Memory B cell (primary cell): ENCODE results near the gene SETD2.
"Not testable (repeated sequence)": the region's sequence is repeated elsewhere in the genome, so short reads cannot be mapped to it uniquely, and the experiment has no call there.

Experiments used
- ATAC-seq: fragments of 150-1000 bp; cut with Tn5 transposase; 2 replicates; pipeline ENCODE4 v1.10.0; 2021; ENCODE audit warnings: low read depth, mild to moderate bottlenecking, moderate library complexity
- DNase-seq, 2 donors: peaks; one replicate each; pipeline ENCODE4 v3.0.0; 2022; ENCODE audit warnings: low spot score in 2 of 2
- H3K27ac Mint-ChIP-seq: one replicate; pipeline ENCODE4 v1.8.0; 2022; ENCODE audit warnings: mild to moderate bottlenecking, moderate library complexity, mixed read lengths
- H3K27me3 Mint-ChIP-seq: one replicate; pipeline ENCODE4 v1.8.0; 2022; ENCODE audit warnings: mixed read lengths
- H3K36me3 Mint-ChIP-seq: one replicate; pipeline ENCODE4 v1.8.0; 2022; ENCODE audit warnings: mild to moderate bottlenecking, mixed read lengths
- H3K4me1 Mint-ChIP-seq: one replicate; pipeline ENCODE4 v1.8.0; 2022; ENCODE audit warnings: mixed read lengths
- H3K4me3 Mint-ChIP-seq: one replicate; pipeline ENCODE4 v1.8.0; 2022; ENCODE audit warnings: mild to moderate bottlenecking, moderate library complexity, mixed read lengths
- H3K9me3 Mint-ChIP-seq: one replicate; pipeline ENCODE4 v1.8.0; 2022; ENCODE audit warnings: mixed read lengths

Gene SETD2

DNA sequence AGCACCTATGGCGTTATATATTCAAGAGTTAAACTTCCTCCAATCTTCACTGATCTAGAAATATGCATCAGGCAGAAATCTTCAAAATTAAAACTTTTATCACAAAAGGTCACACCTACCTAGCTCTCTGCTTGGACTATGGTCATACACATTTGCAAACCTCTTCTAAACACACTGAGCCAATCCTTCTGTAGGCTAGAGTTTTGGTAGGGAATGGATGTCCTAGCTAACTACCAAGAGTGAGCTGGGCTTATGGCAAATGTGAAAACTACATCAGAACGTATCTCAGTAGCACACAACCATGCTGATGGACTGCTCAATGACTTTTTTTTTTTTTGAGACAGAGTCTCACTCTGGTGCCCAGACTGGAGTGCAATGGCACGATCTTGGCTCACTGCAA, 29.6 kb downstream of the SETD2 start:
- H3K4me1 Mint-ChIP-seq: peaks cover 41% of the 10 kb centered on the region
- H3K36me3 Mint-ChIP-seq: peaks cover 3% of the 10 kb centered on the region
- ATAC-seq: no peak
- H3K27me3 Mint-ChIP-seq: no peaks in the 10 kb centered on the region
- peaks cover 2% of the 10 kb centered on the region for H3K9me3 Mint-ChIP-seq
- H3K27ac Mint-ChIP-seq: no peak overlapping the region
- no peak for DNase-seq
- no peak overlapping the region for H3K4me3 Mint-ChIP-seq

- H3K27me3 Mint-ChIP-seq: no peaks in the 10 kb centered on the region
- no peak for ATAC-seq
- H3K9me3 Mint-ChIP-seq: no peaks in the 10 kb centered on the region
- peaks cover 2% of the 10 kb centered on the region for H3K36me3 Mint-ChIP-seq
- H3K4me3 Mint-ChIP-seq: no peak overlapping the region
- H3K4me1 Mint-ChIP-seq: peaks cover 36% of the 10 kb centered on the region
- H3K27ac Mint-ChIP-seq: peak overlapping the region; percentile 37
- DNase-seq: no peak
Measured at GRCh38 chr3:47133641-47134040, 30.3 kb downstream of the SETD2 start.

- ATAC-seq (no peak), DNase-seq (no peak)
- no peaks in the 10 kb centered on the region for H3K27me3 Mint-ChIP-seq
- H3K4me1 Mint-ChIP-seq: peaks cover 32% of the 10 kb centered on the region
- peak overlapping the region; percentile 3 for H3K27ac Mint-ChIP-seq
- peaks cover 3% of the 10 kb centered on the region for H3K36me3 Mint-ChIP-seq
- no peak overlapping the region for H3K4me3 Mint-ChIP-seq
- H3K9me3 Mint-ChIP-seq: no peaks in the 10 kb centered on the region
Measured at GRCh38 chr3:47130557-47130956, 33.4 kb downstream of the SETD2 start.

DNA sequence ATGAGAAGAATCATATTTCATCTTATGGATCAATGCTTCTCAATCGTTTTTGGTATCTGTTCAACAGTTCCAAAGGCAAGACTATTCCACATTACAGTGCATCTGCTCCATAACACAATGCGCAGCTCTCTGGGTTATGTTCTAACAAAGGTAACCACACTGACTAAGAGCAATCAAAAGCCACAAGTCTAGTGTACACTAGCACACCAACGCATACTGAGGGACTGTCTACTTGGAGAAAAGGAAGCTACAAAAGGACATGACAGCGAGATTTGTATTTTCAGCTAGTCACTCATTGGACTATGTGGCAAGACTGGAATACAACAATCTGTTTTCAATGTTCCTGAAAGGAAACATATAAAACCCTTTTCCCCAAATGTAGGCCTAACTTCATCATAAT, 35.8 kb downstream of the SETD2 start:
- no peaks in the 10 kb centered on the region for H3K9me3 Mint-ChIP-seq
- no peak overlapping the region for H3K4me3 Mint-ChIP-seq
- H3K36me3 Mint-ChIP-seq: peaks cover 12% of the 10 kb centered on the region
- peak overlapping the region; percentile 65 for H3K27ac Mint-ChIP-seq
- no peak for DNase-seq
- H3K4me1 Mint-ChIP-seq: peaks cover 20% of the 10 kb centered on the region
- no peak for ATAC-seq
- H3K27me3 Mint-ChIP-seq: no peaks in the 10 kb centered on the region

- H3K4me3 Mint-ChIP-seq: no peak overlapping the region
- peaks cover 1% of the 10 kb centered on the region for H3K9me3 Mint-ChIP-seq
- ATAC-seq: no peak
- H3K27me3 Mint-ChIP-seq: no peaks in the 10 kb centered on the region
- H3K36me3 Mint-ChIP-seq: peaks cover 36% of the 10 kb centered on the region
- no peak overlapping the region for H3K27ac Mint-ChIP-seq
- DNase-seq: no peak
- H3K4me1 Mint-ChIP-seq: peaks cover 9% of the 10 kb centered on the region
Measured at GRCh38 chr3:47123857-47124256, 40.1 kb downstream of the SETD2 start.

DNA sequence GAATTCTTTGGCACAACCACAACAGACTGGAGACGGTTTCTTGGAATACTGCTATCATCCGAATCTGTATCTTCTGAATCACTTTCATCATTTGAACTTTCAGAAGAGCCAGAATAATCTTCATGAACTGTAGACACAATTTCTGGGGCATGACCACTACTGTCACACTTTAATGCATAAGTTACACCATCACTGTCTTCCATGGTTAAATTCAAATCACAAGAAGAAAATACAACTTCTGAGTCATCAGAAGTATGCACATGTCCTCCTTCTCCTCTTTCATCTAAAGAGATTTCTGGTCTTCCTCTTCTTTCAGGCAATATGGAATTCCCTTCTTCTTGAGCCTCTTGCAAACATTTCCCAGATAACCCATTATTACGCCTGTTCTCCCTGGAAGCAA, 42.5 kb downstream of the SETD2 start:
- DNase-seq: no peak
- Mint-ChIP-seq H3K4me3 (no peak overlapping the region), H3K27me3 (no peaks in the 10 kb centered on the region), H3K27ac (peak overlapping the region; percentile 15), H3K4me1 (peaks cover 9% of the 10 kb centered on the region), H3K9me3 (peaks cover 1% of the 10 kb centered on the region), H3K36me3 (peaks cover 40% of the 10 kb centered on the region)
- no peak for ATAC-seq

DNA sequence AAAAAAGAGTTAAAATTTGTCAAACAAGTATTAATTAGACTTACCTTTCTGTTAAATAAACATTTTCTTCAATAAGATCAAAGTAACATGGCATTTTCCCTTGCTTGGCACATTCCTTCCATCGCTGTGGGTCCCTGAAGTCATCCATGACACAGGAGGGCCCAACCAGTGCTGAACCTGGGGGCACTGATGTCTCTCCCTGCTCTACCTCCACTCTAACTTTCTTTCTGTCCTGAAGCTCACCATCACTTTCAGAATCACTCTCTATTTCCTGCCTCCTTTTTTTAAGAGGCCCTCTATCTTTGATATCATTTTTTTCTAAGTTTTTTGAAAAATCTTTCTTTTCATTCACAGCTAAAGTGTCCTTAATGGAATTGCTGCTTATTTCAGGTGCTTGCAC, 43.8 kb downstream of the SETD2 start:
- H3K36me3 Mint-ChIP-seq: peaks cover 38% of the 10 kb centered on the region
- H3K4me1 Mint-ChIP-seq: peaks cover 9% of the 10 kb centered on the region
- peaks cover 1% of the 10 kb centered on the region for H3K9me3 Mint-ChIP-seq
- no peaks in the 10 kb centered on the region for H3K27me3 Mint-ChIP-seq
- DNase-seq: no peak
- no peak overlapping the region for H3K27ac Mint-ChIP-seq
- no peak for ATAC-seq
- no peak overlapping the region for H3K4me3 Mint-ChIP-seq

DNA sequence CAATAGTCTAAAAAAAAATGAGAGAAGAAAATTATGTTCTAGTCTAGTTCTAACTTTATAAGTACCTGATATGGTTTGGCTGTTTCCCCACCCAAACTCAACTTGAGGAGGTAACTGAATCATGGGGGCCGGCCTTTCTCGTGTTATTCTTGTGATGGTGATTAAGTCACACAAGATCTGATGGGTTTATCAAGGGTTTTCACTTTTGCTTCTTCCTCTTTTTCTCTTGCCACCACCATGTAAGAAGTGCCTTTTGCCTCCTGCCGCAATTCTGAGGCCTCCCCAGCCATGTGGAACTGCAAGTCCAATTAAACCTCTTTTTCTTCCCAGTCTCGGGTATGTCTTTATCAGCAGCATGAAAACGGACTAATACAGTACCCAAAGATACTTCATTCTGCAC, 44.5 kb downstream of the SETD2 start:
- not testable (repeated sequence) for H3K27me3 Mint-ChIP-seq, H3K4me3 Mint-ChIP-seq, ATAC-seq, DNase-seq, H3K9me3 Mint-ChIP-seq
- Mint-ChIP-seq H3K27ac (peak overlapping the region; percentile 29), H3K4me1 (peaks cover 14% of the 10 kb centered on the region), H3K36me3 (peaks cover 41% of the 10 kb centered on the region)

GRCh38 chr3:47117807-47118364, 46.0 kb downstream of the SETD2 start:
- peak overlapping the region; percentile 49 for H3K27ac Mint-ChIP-seq
- peaks cover 1% of the 10 kb centered on the region for H3K9me3 Mint-ChIP-seq
- H3K4me1 Mint-ChIP-seq: peaks cover 23% of the 10 kb centered on the region
- peaks cover 34% of the 10 kb centered on the region for H3K36me3 Mint-ChIP-seq
- H3K4me3 Mint-ChIP-seq: no peak overlapping the region
- DNase-seq: no peak
- no peak for ATAC-seq
- H3K27me3 Mint-ChIP-seq: no peaks in the 10 kb centered on the region

- not testable (repeated sequence) for H3K4me3 Mint-ChIP-seq, DNase-seq, ATAC-seq, H3K9me3 Mint-ChIP-seq, H3K27me3 Mint-ChIP-seq, H3K27ac Mint-ChIP-seq
- peaks cover 23% of the 10 kb centered on the region for H3K36me3 Mint-ChIP-seq
- H3K4me1 Mint-ChIP-seq: peaks cover 20% of the 10 kb centered on the region
Measured at GRCh38 chr3:47115524-47115923, 48.4 kb downstream of the SETD2 start.

DNA sequence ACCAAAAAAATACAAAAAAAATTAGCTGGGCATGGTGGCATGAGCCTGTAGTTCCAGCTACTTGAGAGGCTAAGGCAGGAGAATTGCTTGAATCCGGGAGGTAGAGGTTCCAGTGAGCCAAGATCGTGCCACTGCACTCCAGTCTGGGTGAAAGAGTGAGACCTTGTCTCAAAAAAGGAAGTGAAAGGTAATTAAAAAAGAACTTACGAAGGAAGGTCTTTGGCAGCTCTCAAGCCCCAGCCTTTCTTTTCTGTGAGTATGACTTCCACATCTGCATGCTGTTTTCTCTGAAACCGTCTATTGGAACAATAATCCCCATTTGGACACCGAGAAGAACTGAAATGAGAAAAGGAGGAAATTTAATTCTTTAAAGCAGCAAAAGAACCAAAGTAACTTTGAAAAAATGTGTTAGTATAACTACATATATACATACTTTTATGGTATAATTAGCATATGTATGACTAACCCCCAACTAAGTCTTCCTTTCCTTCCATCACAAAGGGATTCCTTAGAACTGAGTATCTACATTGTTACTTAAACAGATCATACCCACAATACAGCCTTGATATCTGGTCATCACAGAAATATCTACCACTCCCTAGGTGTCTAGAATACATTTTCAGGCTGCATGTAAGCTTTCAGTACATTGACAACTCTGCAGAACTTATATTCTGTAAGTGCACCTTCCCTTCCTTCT, 50.1 kb downstream of the SETD2 start:
- peak in 1 of 2 donors; percentile 19 for DNase-seq
- Mint-ChIP-seq H3K36me3 (peaks cover 20% of the 10 kb centered on the region), H3K4me1 (peaks cover 20% of the 10 kb centered on the region), H3K4me3 (no peak overlapping the region), H3K9me3 (no peaks in the 10 kb centered on the region), H3K27ac (peak overlapping the region; percentile 72), H3K27me3 (no peaks in the 10 kb centered on the region)
- ATAC-seq: peak; percentile 97

- H3K4me3 Mint-ChIP-seq: no peak overlapping the region
- peaks cover 20% of the 10 kb centered on the region for H3K4me1 Mint-ChIP-seq
- no peaks in the 10 kb centered on the region for H3K9me3 Mint-ChIP-seq
- peaks cover 20% of the 10 kb centered on the region for H3K36me3 Mint-ChIP-seq
- ATAC-seq (no peak), DNase-seq (no peak)
- H3K27me3 Mint-ChIP-seq: no peaks in the 10 kb centered on the region
- no peak overlapping the region for H3K27ac Mint-ChIP-seq
Measured at GRCh38 chr3:47112997-47113396, 50.9 kb downstream of the SETD2 start.

DNA sequence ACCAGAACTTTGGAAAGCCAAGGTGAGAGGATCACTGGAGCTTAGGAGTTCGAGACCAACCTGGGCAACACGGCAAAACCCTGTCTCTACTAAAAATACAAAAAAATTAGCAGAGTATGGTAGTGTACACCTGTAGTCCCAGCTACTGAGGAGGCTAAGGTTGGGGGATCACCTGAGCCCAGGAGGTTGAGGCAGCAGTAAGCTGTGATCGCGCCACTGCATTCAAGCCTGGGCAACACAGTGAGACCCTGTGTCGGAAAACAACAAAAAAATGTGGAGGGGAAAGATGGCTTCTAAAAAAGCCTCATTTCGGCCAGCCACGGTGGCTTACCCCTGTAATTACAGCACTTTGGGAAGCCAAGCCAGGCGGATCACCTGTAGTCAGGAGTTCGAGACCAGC, 54.5 kb downstream of the SETD2 start:
- DNase-seq (no peak), ATAC-seq (no peak)
- Mint-ChIP-seq H3K27ac (no peak overlapping the region), H3K9me3 (no peaks in the 10 kb centered on the region), H3K4me3 (no peak overlapping the region), H3K4me1 (peaks cover 11% of the 10 kb centered on the region), H3K36me3 (peaks cover 18% of the 10 kb centered on the region), H3K27me3 (no peaks in the 10 kb centered on the region)

GRCh38 chr3:47108546-47108945, 55.4 kb downstream of the SETD2 start:
- Mint-ChIP-seq H3K9me3 (no peaks in the 10 kb centered on the region), H3K4me3 (no peak overlapping the region), H3K27me3 (no peaks in the 10 kb centered on the region), H3K27ac (peak overlapping the region; percentile 21), H3K36me3 (peaks cover 19% of the 10 kb centered on the region), H3K4me1 (peaks cover 5% of the 10 kb centered on the region)
- DNase-seq (no peak), ATAC-seq (no peak)

- peaks cover 3% of the 10 kb centered on the region for H3K4me1 Mint-ChIP-seq
- peaks cover 17% of the 10 kb centered on the region for H3K36me3 Mint-ChIP-seq
- H3K27ac Mint-ChIP-seq: no peak overlapping the region
- DNase-seq (no peak), ATAC-seq (no peak)
- H3K4me3 Mint-ChIP-seq: no peak overlapping the region
- no peaks in the 10 kb centered on the region for H3K9me3 Mint-ChIP-seq
- no peaks in the 10 kb centered on the region for H3K27me3 Mint-ChIP-seq
Measured at GRCh38 chr3:47104259-47104658, 59.7 kb downstream of the SETD2 start.
